Brain pericyte (primary cell): ENCODE measurements around the gene EMID1.
"Not testable (repeated sequence)": the region's sequence is repeated elsewhere in the genome, so short reads cannot be mapped to it uniquely, and the experiment has no call there.

Experiments
- DNase-seq: peaks from one replicate; pipeline ENCODE4 v3.0.0-alpha.2; 2012; ENCODE audit warnings: low read depth, low spot score

EMID1 gene

GRCh38 chr22:29230972-29231875, 25.5 kb downstream of the EMID1 start:
- no peak for DNase-seq

GRCh38 chr22:29231971-29232959, 26.6 kb downstream of the EMID1 start:
- DNase-seq: no peak

DNA sequence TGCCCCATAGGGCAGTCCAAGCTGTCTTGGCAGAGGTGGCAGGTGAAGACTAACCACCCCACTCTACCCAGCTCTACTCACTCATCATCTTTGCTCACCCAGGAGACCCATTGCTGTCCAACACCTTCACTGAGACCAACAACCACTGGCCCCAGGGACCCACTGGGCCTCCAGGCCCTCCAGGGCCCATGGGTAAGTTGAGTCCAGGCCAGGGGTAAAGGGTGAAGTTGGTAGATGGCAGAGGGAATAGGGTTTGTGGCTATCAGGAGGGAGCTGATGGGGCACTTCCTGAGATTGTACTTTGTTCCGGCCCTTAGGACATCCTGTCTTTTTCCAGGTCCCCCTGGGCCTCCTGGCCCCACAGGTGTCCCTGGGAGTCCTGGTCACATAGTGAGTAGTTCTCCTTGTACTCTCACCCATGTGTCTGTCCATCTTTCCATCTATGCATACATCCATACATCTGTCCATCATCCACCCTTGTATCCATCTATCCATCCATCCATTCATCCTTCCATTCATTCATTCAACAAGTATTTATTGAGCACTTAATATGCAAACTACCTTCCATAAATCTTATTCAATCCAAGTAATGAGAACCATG, 27.7 kb downstream of the EMID1 start:
- DNase-seq: no peak

- not testable (repeated sequence) for DNase-seq
Observed at GRCh38 chr22:29240481-29240880, 34.8 kb downstream of the EMID1 start.

GRCh38 chr22:29243874-29244446, 38.3 kb downstream of the EMID1 start:
- no peak for DNase-seq

DNA sequence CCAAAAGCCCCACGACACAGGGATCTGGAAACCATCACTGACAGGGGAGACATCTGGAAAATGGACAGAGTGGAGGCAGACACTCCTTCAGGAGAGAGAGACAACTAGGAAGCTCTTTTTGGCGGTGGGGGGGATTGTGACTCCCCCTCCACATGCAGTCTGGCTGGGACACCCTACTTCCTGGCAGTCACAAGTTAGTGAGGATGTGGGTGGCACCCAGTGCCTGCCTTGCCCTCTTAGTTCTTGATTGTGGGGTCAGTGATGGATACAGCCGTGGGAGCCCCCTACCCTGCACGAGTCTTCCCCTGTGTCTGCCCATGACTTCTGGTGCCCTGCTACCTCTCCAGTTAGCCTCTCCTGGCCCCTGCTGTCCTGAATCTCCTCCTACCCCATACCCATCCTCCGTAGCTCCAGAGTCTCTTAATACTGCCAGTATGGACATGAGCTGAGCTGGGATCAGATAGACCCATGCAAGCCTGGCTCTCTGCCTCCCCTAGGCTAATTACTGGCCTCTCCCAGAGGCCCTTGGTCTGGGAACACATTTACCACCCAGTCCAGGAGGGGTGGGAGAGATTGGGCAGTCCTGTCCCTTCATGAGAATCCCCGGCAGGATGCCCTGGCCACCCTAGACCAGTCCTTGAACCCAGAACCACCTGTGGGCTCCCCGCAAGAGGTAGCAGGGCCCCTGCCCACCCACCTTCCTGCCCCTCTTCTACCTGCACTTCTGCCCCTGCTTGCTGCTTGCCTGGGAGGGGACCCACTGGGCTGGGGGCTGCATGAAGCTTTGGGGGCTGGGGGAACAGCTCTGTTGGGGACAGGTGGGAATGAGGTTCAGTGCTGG, 39.3 kb downstream of the EMID1 start:
- no peak for DNase-seq

DNA sequence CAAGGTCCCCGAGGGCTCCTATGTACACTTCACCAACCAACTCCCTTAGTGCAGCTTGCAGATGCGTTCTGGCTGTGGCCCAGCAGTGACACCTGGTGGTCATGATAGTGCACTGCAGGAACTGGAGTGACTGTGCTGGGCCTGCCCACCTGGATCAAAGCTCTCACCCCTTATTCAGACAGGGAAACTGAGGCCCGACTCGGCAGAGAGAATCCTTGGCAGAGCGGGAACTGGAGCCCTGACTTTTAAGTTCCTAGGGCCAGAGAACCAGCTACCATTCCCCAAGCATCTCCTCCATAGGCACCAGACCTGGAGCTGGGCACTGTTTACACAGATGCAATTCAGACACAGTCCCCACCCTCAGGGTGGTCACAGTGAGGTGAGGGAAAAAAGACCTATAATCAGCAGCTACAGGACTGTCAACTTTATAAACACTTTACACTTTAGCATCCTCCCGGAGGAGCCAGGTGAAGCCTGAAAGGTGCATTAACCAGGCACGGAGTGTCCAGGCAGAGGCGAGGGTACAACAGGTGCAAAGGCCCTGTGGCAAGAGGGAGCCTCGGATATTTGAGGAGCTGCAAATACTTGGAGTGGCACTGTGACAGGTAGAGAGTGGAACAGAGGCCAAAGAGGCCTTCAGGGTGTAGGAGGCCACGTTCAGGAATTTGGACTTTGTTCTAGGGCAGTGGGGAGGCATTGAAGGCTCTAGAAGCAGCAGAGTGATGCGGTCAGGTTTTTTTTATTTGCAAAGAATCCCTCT, 40.1 kb downstream of the EMID1 start:
- DNase-seq: no peak

- not testable (repeated sequence) for DNase-seq
Observed at GRCh38 chr22:29247891-29248290, 42.2 kb downstream of the EMID1 start.

- DNase-seq: no peak
Observed at GRCh38 chr22:29251265-29251664, 45.6 kb downstream of the EMID1 start.

DNA sequence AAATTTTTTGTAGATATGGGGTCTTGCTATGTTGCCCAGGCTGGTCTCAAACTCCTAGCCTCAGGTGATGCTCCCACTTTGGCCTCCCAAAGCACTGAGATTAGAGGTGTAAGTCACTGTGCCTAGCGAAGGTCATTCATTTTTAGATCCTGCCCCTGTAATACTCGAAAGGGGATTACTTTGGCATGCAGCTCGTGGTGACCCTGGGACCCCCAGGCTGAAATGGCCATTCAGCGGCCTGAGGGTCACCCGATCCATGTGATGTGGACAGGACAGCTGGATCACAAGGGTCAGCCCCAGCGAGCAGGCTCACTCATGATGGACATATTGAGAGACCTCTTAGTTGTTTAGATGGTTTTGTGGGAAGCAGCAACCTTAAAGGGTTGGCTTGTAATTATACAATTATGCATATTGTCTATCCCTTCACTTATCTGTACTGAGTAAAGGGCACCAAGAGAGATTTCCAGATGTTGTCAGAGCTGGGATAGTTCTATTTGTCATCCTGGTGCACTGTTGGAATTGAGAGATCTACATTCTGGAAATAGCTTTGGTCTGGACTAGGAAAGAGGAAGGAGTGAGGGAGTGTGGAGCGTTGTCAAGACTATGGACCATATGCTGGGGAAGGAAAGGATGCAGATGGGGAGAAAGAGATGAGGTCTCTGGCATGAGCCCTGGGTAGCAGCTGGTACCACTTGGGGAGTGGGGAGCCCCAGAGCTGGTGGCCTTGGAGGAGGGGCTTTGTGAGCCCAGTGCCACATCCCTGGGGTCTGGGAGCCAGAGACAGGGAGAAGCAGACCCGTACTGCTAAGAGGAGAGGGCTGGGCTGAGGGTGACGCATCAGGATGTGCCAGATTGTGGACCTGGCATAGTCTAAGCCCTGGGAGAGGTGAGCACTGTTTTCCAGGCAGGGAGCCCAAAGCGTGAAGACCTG, 46.5 kb downstream of the EMID1 start:
- no peak for DNase-seq

DNA sequence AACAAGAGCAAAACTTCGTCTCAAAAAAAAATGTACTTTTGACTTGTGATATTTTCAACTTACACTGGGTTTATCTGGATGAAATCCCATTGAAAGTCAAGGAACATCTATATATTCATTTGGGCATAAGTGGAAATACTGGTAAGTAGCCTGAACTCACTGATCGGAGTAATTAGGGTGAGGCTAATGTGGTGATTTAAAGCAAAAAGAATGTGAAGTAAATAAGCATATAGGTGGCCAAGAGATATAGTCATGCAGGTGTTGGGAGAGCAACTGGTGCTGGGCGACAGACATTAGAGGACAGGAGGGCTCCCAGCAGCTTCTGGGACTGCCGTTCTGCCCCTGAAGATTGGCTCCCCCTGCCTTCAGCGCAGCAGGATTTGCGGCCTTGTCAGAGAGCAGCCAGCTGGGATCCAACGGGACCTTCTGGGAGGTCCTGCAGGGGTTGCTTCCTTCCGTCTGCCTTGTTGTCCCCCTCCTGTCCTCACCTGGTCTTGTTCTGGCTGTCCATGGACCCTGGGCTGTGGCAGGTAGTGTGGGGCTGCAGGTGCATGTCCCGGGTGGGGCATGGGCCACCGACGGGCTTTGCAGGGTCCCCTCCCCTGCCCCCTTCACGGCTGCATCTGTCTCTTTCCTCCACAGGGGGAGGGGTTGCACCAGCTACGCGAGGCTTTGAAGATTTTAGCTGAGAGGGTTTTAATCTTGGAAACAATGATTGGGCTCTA, 48.0 kb downstream of the EMID1 start:
- DNase-seq: no peak

DNA sequence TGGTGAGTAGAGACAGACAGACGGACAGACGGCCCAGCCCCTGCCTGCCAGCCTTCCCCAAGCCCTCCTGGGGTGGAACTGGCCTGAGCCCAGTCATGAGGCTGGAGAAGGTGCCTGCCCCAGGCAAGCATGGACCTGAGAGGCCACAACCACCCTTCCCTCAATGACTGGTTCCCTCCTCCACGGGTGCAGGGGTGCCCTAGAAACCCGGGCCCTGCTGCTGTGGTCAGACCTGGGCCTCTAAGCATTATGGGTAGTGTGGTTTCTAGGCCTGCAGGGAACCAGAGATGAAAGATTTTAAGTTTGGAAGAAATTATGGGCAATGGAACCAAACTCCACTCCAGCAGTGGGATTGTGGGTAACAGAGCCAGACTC, 48.6 kb downstream of the EMID1 start:
- DNase-seq: no peak

- DNase-seq: no peak
Observed at GRCh38 chr22:29255064-29255621, 49.4 kb downstream of the EMID1 start.

GRCh38 chr22:29256606-29257325, 51.1 kb downstream of the EMID1 start:
- DNase-seq: no peak

DNA sequence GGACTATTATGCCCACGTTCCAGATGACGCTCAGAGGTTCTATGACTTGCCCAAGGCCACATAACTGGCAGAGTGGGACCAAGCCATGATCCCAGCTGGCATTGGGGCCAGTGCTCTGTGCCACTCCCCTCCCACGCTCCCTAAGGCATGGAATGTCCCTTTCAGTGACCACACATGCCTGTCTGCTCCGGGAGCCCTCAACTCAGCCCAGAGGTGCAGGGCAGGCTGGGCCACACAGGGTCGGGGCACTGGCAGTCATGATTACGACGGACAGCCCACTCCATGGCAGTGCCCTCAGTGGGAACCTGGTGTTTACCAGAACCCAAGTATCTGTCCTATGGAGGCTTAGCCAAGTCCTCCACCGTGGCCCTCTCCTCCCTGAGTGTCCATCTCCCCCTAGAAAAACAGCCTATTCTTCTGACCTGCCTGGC, 52.1 kb downstream of the EMID1 start:
- DNase-seq: no peak

GRCh38 chr22:29258407-29259252, 52.9 kb downstream of the EMID1 start:
- no peak for DNase-seq
